GM08714 (cell line): Measurements from ENCODE around the gene COMMD9.

ENCODE experiments used
- H3K4me3 ChIP-seq: fragments of 200-500 bp; sonication (Bioruptor generic); 2 replicates; pipeline ENCODE4 v1.5.1; 2014; ENCODE audit warnings: mild to moderate bottlenecking, low read length, inconsistent platforms
- ZNF274 ChIP-seq: IDR thresholded peaks from 2 replicates; pipeline ENCODE4 v1.6.1; 2012; ENCODE audit warnings: mild to moderate bottlenecking, low read depth, low read length

Gene COMMD9

DNA sequence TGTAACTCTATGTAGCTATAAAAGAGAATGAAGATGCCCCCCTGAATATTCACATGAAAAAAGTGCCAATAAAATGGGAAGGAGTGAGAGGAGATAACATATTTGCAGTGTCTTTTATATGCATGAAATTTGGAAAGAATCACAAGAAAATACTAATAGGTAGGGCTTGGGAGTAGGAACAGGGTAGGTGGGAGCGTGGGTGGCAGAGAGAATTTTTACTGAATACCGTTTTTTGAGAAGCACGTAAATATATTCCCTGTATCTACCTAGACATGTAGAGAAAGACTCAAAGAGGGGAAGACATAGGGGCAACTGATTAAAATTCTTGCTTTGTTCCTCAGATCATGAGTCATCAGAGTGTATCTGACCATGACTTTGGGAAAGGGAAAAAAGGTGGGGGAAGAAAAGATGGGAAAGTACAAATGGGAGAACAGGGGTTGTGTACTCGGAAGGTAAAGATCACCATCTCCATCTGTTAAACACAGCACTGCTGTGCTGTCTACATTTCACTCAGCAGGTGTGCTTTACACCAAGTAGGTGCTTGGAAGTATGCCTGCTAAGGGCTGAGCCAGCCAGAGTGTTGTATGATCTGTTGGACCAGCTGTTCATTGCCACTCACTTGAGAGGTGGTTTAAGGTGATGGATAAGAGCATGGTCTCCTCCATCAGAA, 22.8 kb upstream of the COMMD9 start:
- no peak overlapping the region for H3K4me3 ChIP-seq
- TF ChIP-seq ZNF274 = no peak

DNA sequence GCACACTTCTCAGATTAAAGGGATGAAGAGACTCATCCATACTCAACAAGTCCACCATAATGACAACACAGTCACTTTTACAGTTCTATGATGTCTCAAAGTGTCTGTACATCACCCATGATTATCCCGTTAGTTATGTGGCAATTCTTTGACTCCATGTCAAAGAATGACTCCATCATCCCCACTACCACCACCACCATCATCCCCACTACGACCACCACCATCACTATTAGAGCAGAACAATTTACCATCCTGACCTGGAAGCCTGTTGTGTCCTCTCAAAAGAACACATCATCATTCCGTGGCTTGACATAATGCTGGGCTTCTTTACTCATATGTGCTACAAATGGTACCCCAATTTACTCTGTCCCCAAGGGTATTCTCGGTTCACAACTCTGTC, 20.6 kb upstream of the COMMD9 start:
- H3K4me3 ChIP-seq = no peak overlapping the region
- no peak for TF ChIP-seq ZNF274

DNA sequence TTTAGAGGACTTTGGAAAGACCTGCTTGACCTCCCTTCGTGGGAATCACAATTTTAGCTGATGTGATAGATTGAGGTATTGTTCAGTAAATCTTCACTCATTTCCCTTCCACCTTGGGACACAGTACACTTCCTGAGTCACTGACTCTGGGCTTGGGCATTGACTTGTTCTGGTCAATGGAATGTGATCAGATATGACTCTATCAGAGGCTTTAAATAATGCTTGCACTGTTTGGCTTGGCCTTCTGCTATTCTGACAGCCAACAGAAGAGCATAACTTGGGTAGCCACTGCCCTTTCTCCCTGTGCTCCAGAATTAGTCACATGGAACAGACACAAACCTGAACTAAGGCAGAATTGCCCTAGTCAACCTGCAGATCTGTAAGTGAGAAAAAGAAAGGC, 19.4 kb upstream of the COMMD9 start:
- no peak for TF ChIP-seq ZNF274
- no peak overlapping the region for H3K4me3 ChIP-seq

DNA sequence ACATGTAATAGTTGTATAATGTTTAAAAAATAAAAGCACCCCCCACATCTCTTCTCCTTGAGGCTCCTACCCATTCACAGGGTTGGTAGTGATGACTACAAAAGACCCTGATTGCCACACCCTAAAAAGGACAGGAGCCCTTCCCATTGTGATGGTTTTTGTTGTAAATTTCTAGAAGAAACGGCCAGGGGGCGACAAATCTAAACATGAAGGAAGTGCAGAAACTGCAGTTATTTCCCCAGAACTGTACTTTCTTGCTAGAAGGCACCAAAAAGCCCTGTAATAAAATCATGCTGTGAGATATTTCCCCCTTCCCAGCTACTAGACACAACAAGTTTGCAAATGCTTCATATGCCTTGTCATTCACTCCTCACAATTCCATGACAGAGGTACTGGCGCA, 17.7 kb upstream of the COMMD9 start:
- no peak overlapping the region for H3K4me3 ChIP-seq
- no peak for TF ChIP-seq ZNF274

DNA sequence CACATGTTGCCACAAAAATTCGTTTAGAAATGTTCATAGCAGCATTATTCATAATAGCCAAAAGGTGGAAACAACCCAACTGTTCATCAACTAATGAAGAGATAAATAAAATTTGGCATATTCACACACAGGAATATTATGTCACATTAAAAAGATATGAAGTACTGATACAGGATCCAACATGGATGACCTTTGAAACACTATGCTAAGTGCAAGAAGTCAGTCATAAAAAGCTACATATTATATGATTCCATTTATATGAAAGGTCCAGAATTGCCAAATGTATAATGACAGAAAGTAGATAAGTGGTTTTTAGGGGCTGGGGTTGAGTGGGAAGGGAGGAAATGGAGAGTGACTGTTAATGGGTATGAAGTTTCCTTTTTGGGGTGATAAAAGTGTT, 15.8 kb upstream of the COMMD9 start:
- TF ChIP-seq ZNF274 = no peak
- no peak overlapping the region for H3K4me3 ChIP-seq

DNA sequence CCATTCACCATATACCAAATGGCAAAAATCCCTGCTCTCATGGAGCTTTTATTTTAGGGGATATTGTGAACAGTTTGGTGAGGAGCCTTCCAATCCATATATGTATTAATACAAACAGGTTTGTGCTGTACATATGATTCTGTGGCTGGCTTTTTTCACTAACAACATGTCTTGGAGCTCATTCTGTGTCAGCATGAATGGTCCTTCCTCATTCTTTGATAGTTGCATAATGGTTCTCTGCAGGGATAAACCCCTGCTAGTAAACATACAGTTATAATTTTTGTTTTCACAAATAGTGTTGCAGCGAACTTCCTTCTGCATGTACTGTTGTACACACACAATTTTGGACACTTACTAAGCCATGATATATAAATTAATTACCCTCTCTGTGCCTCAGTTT, 15.1 kb upstream of the COMMD9 start:
- H3K4me3 ChIP-seq = no peak overlapping the region
- no peak for TF ChIP-seq ZNF274

DNA sequence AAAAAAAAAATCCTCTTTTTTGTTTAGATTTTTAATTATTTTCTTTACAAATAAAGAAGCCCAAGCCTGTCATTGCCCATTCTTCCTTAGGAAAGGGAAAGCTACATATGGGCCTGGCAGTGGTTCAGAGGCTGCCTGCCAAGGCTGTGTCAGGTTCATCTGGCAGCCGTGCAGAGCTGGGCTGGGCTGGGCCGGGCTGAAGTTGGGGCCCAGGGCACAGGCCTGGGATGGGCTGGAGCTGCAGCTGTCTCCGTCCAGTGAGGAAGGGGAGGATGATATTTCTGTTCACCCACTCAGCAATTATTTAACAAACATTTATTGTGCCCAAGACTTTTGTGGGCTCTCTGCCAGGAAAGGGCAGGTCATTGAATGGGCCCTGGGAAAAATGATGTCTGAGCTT, 11.4 kb upstream of the COMMD9 start:
- TF ChIP-seq ZNF274 = no peak
- no peak overlapping the region for H3K4me3 ChIP-seq

DNA sequence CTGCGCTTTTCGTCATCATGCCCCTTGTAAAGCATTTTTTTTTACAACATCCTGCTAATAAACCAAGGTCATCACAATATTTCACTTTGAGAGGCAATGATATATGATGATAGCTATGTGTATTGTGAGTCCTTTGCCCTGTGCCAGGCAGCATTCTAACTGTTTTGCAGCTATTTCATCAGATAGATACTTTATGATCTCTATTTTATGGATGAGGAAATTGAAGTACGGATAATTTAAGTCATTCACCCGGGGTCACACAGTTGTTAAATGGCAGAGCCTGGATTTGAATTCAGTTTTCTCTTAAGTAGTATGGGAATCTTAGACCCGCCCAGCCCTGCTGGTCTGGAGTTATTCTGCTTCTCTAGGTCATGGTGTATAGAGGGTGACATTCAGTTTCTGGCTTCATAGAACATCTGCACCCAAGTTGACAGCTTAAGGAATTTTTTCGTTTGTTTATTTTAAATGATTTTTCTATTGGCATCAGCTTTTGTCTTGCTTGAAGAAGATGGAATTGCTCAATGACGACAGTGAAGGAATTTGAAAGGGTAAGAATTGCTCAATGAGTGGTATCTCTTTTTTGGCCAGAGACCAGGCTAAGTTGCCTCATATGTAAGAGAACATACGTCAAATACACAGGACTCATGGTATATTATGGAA, 7.8 kb upstream of the COMMD9 start:
- no peak for TF ChIP-seq ZNF274
- no peak overlapping the region for H3K4me3 ChIP-seq

DNA sequence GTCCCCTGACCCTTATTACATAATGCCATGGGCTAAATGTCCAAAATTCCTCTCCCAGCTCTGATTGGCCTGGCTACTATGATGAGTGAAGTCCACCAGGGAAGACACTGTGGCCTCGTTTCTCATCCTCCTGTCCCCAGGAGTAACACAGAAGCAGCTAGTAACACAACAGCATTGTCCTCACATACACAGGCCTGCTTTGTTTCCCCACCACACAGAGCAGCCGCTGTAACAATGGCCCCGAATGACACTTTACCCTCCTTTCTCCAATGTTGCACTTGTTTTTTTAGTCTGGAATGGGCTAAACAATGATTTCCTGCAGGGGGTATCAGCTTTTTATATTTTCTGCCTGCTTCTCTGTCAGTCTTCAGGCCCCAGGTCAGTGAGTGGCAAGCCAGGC, 6.7 kb upstream of the COMMD9 start, which contains the start of gene PRR5L:
Gene PRR5L, plus strand, starts transcription at position 363 of the 400 bp plus-strand sequence. CDS start 104,834 bp downstream, outside the sequence.
- H3K4me3 ChIP-seq = no peak within 1 kb of the TSS
- TF ChIP-seq ZNF274 = no peak

DNA sequence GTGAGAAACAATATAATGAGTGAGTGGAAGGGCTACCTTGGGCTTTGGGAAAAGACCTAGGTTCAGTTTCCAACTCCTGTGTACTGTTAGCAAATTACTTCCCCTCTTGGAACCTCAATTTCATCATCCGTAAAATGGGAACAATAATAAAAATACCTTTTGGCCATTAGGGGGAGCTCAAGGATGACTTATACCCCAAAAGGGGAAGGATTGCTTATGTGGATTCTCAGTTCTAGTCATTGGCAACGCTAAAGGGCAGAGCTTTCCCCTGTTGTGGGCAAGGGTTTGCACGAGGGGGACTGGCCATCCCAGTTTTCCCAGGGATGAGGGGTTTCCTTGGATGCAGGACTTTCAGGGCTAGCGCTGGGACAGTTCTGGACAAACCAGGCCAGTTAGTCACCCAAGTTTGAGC, 3.1 kb upstream of the COMMD9 start:
- H3K4me3 ChIP-seq = no peak overlapping the region
- TF ChIP-seq ZNF274 = no peak

DNA sequence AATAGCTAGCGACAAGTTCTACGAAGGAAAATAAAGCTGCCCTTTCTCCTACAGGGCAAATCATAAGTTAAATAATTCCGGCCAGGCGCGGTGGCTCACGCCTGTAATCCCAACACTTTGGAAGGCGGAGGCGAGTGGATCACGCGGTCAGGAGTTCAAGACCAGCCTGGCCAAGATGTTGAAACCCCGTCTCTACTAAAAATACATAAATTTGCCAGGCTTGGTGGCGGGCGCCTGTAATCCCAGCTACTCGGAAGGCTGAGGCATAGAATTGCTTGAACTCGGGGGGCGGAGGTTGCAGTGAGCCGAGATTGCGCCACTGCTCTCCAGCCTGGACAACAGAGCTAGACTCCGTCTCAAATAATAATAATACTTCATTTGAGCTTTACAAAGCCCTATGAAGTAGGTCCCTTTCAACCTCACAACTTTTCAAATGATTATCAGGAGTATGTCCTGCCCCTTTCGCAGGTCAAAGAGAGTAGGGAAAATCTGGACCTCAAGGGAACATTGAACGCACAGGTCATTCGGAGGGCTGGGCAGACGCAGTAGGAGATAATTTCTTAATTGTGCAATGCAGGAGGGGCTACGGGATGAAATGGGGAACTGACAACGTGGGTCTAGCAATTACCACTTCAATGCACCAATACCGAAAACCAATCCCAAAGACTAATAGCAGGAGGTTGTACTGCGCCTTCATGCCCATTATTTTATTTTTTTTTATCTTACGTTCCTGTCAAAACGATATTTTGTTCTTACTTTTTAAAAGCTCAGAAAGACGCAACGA, 590 bp downstream of the COMMD9 start:
- peak overlapping the region; percentile 95 for H3K4me3 ChIP-seq
- no peak for TF ChIP-seq ZNF274

DNA sequence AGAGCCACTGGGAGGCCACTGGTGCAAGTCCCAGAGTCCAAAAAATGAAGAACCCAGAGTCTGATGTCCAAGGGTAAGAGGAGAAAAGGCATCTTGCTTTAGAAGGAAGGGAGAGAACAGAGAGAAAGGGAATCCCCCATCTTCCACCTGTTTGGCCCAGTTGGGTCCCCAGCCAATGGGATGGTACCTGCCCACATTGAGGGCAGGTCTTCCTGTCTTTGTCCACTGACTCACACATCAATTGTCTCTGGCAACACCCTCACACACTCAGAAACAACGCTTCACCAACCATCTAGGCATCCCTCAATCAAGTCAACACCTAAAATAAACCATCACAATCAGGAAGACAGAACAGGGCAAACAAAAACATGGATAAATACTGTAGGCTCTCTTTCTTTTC, 6.3 kb downstream of the COMMD9 start:
- TF ChIP-seq ZNF274 = no peak
- no peak overlapping the region for H3K4me3 ChIP-seq

DNA sequence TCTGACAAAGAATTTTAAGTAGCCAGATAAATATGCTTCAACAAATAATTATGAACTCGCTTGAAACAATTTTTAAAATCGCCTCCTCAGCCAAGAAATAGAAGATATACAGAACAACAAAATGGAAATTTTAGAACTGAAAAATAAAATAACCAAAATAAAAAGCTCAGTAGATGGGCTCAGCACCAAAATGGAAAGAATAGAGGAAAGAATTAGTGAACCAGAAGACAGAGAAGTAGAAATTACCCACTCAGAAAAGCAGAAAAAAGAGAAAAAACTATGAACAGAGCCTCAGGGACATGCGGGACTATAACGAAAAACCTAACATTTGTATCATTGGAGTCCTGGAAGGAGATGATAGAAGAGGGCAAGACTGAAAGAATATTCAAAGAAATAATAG, 7.4 kb downstream of the COMMD9 start:
- no peak for TF ChIP-seq ZNF274
- no peak overlapping the region for H3K4me3 ChIP-seq

DNA sequence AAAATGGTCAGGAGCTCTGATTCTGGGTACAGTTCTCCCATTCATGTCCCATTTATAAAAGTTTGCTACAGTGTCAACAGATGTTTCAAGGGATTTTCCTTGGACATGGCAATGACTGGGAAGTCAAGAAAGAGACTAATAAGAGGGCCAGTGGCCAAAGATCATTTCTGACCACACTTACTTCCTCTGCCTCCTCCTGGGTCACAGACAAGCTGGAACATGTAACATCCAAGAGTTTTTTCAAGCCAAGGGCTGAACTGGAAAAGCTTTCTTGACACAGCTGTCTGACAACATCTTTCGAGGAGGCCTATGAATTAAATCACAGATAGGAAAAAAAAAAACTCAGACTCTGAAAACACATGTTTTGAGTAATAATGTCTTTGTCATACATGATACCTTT, 8.7 kb downstream of the COMMD9 start:
- H3K4me3 ChIP-seq = no peak overlapping the region
- no peak for TF ChIP-seq ZNF274

DNA sequence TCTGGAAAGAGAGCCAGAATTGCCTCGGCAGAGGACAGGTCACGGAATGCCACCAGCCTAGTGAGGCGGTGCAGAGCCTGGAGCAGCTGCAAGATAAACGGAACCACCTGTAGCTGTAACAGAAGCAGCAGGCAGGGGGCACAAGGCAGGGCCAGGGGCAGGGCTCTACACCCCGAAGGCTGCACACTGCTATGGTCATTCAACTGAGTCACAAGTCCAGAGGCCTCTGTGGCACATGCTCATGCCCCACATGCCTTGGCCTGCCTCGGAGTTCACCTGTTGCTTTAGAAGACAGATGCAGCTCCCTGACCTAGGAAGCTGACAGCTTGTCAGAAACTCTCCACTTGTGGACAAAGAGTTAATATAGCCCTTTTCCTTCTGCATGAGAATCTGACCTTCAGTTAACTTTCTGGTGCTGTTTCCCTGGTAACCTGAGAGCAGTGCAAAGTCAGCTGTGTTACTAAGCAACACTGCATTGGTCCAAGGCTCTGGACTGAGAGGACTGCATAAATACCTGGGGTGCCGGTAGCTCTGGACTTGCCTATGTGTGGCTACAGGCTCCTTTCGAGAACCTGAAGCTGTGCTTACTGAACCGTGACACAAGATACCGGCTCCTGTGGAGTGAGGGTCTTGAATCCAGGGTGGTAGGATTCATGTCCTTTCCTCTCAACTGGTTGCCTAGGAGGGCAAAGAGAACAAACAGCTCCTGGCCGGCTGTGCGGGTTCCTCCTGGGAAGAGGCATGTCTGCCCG, 10.5 kb downstream of the COMMD9 start:
- no peak overlapping the region for H3K4me3 ChIP-seq
- TF ChIP-seq ZNF274 = no peak
